AG04450 (cell line): ENCODE results near the gene ZNF277. TPM values are rescaled to one million over a fixed set of nuclear protein-coding genes. Genes with fewer than 3 reads are reported as not detected.
"Not testable (repeated sequence)": the region's sequence is repeated elsewhere in the genome, so short reads cannot be mapped to it uniquely, and the experiment has no call there.

Source experiments
- CTCF ChIA-PET: fragments of 300-600, 350-600 bp; formaldehyde crosslinking; extraction: SDS; loops from one replicate; lab custom pipeline; 2022; ENCODE audit warnings: antibody characterized with exemption, inconsistent platforms; lab: Charles Lee
- POLR2A ChIA-PET: fragments of 350-600 bp; formaldehyde crosslinking; extraction: SDS; loops from one replicate; lab custom pipeline; 2021; ENCODE audit warnings: antibody characterized with exemption, inconsistent platforms; lab: Yijun Ruan, JAX
- DNase-seq: peaks from one replicate; pipeline ENCODE4 v3.0.0-alpha.2; 2011; ENCODE audit warnings: low read depth, low spot score
- H3K27ac ChIP-seq: one replicate; pipeline ENCODE4 v1.5.1; 2012; ENCODE audit warnings: low read depth, low read length, control low read depth
- H3K27me3 ChIP-seq: one replicate; pipeline ENCODE4 v1.6.0; 2012; ENCODE audit warnings: low read length; ENCODE audit not compliant: control insufficient read depth, insufficient read depth
- H3K4me3 ChIP-seq: 2 replicates; pipeline ENCODE4 v1.5.1; 2011; ENCODE audit warnings: mild to moderate bottlenecking, low read depth, low read length, control low read depth
- H3K9me3 ChIP-seq: 2 replicates; pipeline ENCODE4 v1.5.1; 2012; ENCODE audit warnings: low read length; ENCODE audit not compliant: control insufficient read depth, insufficient read depth
- CTCF ChIP-seq: IDR thresholded peaks from 2 replicates; pipeline ENCODE4 v1.5.1; 2011; ENCODE audit warnings: low read depth, low read length, control low read depth, inconsistent platforms
- polyA plus RNA-seq: library from polyadenylated mRNA; depleted of rRNA; stranded (reverse); fragments of >200 nt; gene quantifications from 2 replicates; pipeline ENCODE4 v1.2.3, GENCODE V29; 2011; rRNA removed

ZNF277 gene
- polyA plus RNA-seq, 1 experiment: 30.3 TPM

GRCh38 chr7:112386619-112387018 lies 180.1 kb downstream of the ZNF277 start:
- Histone ChIP-seq H3K4me3 (no peak overlapping the region), H3K27me3 (no peaks in the 10 kb centered on the region), H3K27ac (no peak overlapping the region), H3K9me3 (no peaks in the 10 kb centered on the region)
- no peak for DNase-seq
- no peak for TF ChIP-seq CTCF
- POLR2A ChIA-PET: no interaction called here
- CTCF ChIA-PET: interaction anchor here (0.6 kb wide), 1 partner anchor 634 kb away, joined by 4 read pairs; no protein-coding TSS in a partner anchor

DNA sequence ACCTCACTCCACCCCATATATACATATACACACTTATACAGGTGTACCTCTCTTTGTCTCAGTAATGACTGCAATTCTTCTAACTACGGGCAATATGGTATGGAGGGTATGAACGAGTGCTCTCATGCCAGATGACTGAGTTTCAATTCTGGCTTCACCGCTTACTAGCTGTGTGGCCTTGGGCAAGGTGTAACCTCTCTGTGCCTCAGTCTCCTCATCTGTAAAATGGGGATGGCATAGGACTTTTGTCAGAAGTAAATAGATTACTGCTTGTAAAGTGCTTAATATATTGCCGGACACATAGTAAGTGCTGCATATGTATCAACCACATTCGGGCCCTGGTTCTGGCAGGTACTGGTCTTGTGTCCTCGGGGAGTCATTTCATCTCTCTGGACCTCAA lies 183.7 kb downstream of the ZNF277 start:
- Histone ChIP-seq H3K27me3 (peaks cover 6% of the 10 kb centered on the region), H3K9me3 (no peaks in the 10 kb centered on the region), H3K4me3 (no peak overlapping the region), H3K27ac (no peak overlapping the region)
- TF ChIP-seq CTCF: no peak
- ChIA-PET POLR2A (no interaction called here), CTCF (no interaction called here)
- DNase-seq: no peak

DNA sequence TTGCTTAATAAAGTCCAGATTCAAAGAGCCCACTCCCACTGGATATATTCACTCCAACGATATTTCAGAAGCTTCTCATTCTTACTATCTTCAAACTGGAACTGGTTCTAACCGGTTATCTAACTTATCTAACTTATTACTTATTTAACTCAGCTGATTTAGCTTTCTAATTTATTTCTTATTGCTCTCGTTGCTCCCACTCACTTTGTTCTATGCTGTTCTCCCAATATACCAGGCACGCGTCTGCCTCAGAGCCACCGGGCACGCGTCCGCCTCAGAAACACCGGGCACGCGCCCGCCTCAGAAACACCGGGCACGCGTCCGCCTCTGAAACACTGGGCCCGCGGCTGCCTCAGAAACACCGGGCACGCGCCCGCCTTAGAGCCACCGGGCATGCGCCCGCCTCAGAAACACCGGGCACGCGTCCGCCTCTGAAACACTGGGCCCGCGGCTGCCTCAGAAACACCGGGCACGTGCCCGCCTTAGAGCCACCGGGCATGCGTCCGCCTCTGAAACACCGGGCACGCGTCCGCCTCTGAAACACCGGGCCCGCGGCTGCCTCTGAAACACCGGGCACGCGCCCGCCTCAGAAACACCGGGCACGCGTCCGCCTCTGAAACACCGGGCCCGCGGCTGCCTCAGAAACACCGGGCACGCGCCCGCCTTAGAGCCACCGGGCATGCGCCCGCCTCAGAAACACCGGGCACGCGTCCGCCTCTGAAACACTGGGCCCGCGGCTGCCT lies 184.8 kb downstream of the ZNF277 start:
- H3K27me3 ChIP-seq, H3K9me3 ChIP-seq, DNase-seq, H3K27ac ChIP-seq, CTCF ChIA-PET: not testable (repeated sequence)
- POLR2A ChIA-PET: interaction anchor here (1.0 kb wide), 1 partner anchor 8 kb away, joined by 3 read pairs; no protein-coding TSS in a partner anchor
- peak overlapping the region; percentile 70 for H3K4me3 ChIP-seq

DNA sequence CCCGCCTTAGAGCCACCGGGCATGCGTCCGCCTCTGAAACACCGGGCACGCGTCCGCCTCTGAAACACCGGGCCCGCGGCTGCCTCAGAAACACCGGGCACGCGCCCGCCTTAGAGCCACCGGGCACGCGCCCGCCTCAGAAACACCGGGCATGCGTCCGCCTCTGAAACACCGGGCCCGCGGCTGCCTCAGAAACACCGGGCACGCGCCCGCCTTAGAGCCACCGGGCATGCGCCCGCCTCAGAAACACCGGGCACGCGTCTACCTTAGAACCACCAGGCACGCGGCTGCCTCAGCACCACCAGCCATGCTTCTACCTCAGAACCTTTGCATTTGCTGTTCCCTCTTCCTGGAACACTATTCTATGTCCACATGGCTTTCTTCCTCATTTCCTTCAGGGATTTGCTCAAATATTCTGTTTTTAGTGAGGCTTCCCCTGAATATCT lies 185.4 kb downstream of the ZNF277 start:
- H3K9me3 ChIP-seq, H3K27me3 ChIP-seq, H3K27ac ChIP-seq, CTCF ChIA-PET, DNase-seq, POLR2A ChIA-PET: not testable (repeated sequence)
- peak overlapping the region; percentile 70 for H3K4me3 ChIP-seq

Other genes starting within 250 kb of the ZNF277 start
- gene DOCK4, start 296 bp upstream of the ZNF277 start, polyA plus RNA-seq: 9.9 and 12.6 TPM in 2 replicates
- 35.4 and 46.9 TPM in 2 replicates for gene IFRD1, start 243.8 kb downstream of the ZNF277 start, polyA plus RNA-seq